Measurements from ENCODE around the gene ADISSP.
A peak's percentile ranks its signal among the peaks of the same experiment; 100 is the strongest.
"Not testable (repeated sequence)": the region's sequence is repeated elsewhere in the genome, so short reads cannot be mapped to it uniquely, and the experiment has no call there.

The ADISSP gene

GRCh38 chr20:3797592-3798372, 30.2 kb upstream of the ADISSP start:
- DNase-seq: no peak

- DNase-seq: no peak
These were observed 29.6 kb upstream of the ADISSP start for GRCh38 chr20:3797226-3797545.

GRCh38 chr20:3796477-3797225, 29.1 kb upstream of the ADISSP start:
- DNase-seq: no peak

- DNase-seq: peak; percentile 89 to 97
These were observed 28.2 kb upstream of the ADISSP start, which contains the start of gene CDC25B for GRCh38 chr20:3795511-3796468. CDC25B (plus strand) TSS chr20:3796310; CDS start chr20:3796532, 222 bp downstream.

GRCh38 chr20:3794701-3795420, 27.3 kb upstream of the ADISSP start:
- no peak for DNase-seq

GRCh38 chr20:3794168-3794567, 26.6 kb upstream of the ADISSP start:
- DNase-seq: not testable (repeated sequence)

- not testable (repeated sequence) for DNase-seq
These were observed 21.6 kb upstream of the ADISSP start for GRCh38 chr20:3789201-3789600.

GRCh38 chr20:3788685-3789155, 21.2 kb upstream of the ADISSP start:
- DNase-seq: no peak

- DNase-seq: no peak
These were observed 19.9 kb upstream of the ADISSP start for GRCh38 chr20:3787324-3788014.

- DNase-seq: peak; percentile 61 to 84
These were observed 19.2 kb upstream of the ADISSP start, which contains the start of gene CENPB for GRCh38 chr20:3786665-3787323. CENPB (minus strand) TSS chr20:3786740; CDS start chr20:3786483, 257 bp downstream.

GRCh38 chr20:3786126-3786484, 18.6 kb upstream of the ADISSP start:
- DNase-seq: peak in 1 of 2 experiments; percentile 51

- no peak for DNase-seq
These were observed 17.9 kb upstream of the ADISSP start for GRCh38 chr20:3785240-3786125.

- no peak for DNase-seq
These were observed 17.3 kb upstream of the ADISSP start for GRCh38 chr20:3784863-3785239.

GRCh38 chr20:3784216-3784853, 16.8 kb upstream of the ADISSP start:
- no peak for DNase-seq

- no peak for DNase-seq
These were observed 16.1 kb upstream of the ADISSP start for GRCh38 chr20:3783511-3784195.

GRCh38 chr20:3783068-3783489, 15.5 kb upstream of the ADISSP start:
- no peak for DNase-seq

GRCh38 chr20:3782597-3782996, 15.0 kb upstream of the ADISSP start:
- no peak for DNase-seq

GRCh38 chr20:3781153-3781910, 13.8 kb upstream of the ADISSP start, which contains the start of gene SPEF1:
SPEF1 (minus strand) TSS chr20:3781448; CDS start chr20:3781287, 161 bp downstream.
- DNase-seq: peak; percentile 98

Data from NCI-H524 (cell line).